SU-DHL-6 (cell line): Measurements from ENCODE around the gene RILPL1.

ENCODE experiments used
- EZH2phosphoT487 ChIP-seq: fragments of 200-600 bp; sonication (generic), shearing (Covaris generic); conservative IDR thresholded peaks from 2 replicates; pipeline ENCODE4 v1.6.1; 2018; ENCODE audit warnings: mild to moderate bottlenecking, antibody characterized with exemption, low read length, moderate library complexity, mixed read lengths
- TF ChIP-seq, protein P1 (sequence below): fragments of 200-600 bp; sonication (generic); IDR thresholded peaks from one replicate; pipeline ENCODE4 v1.5.1; 2017; ENCODE audit warnings: antibody characterized with exemption, mild to moderate bottlenecking, low read length, moderate library complexity; ENCODE audit not compliant: insufficient read depth, poor library complexity, severe bottlenecking

DNA sequence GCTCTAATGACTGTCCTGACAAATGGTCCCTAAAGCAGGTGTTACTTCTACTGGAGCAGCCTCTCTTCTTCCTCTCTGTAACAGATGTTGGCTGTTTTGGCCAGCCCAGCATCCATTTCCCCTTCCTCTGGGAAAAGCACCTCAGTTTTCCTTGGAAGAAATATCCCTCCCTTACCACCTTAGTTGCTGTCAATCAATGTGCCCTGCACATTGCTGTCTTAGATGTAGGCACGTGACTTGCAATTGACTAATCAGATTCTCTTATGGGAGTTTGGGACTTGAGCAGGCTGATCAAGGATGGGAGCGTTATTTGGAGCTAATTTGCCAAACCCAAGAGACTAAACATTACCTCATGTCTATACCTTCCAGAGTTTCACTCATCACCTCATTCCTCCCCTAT is 38.9 kb upstream of the RILPL1 start:
- TF ChIP-seq, protein P1, sequence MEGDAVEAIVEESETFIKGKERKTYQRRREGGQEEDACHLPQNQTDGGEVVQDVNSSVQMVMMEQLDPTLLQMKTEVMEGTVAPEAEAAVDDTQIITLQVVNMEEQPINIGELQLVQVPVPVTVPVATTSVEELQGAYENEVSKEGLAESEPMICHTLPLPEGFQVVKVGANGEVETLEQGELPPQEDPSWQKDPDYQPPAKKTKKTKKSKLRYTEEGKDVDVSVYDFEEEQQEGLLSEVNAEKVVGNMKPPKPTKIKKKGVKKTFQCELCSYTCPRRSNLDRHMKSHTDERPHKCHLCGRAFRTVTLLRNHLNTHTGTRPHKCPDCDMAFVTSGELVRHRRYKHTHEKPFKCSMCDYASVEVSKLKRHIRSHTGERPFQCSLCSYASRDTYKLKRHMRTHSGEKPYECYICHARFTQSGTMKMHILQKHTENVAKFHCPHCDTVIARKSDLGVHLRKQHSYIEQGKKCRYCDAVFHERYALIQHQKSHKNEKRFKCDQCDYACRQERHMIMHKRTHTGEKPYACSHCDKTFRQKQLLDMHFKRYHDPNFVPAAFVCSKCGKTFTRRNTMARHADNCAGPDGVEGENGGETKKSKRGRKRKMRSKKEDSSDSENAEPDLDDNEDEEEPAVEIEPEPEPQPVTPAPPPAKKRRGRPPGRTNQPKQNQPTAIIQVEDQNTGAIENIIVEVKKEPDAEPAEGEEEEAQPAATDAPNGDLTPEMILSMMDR, result no peak
- no peak for TF ChIP-seq EZH2phosphoT487
